ENCODE measurements around the gene SPTBN1.
A peak's percentile ranks its signal among the peaks of the same experiment; 100 is the strongest.

The SPTBN1 gene

GRCh38 chr2:54615832-54616534, 159.9 kb downstream of the SPTBN1 start:
- DNase-seq = no peak

DNA sequence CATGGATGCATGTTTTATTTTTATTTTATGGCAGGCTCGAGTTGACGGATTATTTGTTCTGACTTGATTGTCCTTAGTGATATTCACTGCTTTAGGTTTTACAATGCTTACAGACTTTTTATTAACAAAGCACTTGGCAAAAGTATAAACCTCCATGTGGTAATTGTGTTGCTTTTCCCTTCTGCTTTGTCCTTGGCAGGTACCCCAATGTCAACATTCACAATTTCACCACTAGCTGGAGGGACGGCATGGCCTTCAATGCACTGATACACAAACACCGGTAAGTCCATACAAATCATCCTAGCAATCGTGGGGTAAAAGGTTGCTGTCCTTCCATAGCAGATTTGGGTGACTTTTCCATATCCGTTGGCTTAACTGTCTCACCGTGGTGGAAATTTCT, 161.3 kb downstream of the SPTBN1 start:
- no peak for DNase-seq

DNA sequence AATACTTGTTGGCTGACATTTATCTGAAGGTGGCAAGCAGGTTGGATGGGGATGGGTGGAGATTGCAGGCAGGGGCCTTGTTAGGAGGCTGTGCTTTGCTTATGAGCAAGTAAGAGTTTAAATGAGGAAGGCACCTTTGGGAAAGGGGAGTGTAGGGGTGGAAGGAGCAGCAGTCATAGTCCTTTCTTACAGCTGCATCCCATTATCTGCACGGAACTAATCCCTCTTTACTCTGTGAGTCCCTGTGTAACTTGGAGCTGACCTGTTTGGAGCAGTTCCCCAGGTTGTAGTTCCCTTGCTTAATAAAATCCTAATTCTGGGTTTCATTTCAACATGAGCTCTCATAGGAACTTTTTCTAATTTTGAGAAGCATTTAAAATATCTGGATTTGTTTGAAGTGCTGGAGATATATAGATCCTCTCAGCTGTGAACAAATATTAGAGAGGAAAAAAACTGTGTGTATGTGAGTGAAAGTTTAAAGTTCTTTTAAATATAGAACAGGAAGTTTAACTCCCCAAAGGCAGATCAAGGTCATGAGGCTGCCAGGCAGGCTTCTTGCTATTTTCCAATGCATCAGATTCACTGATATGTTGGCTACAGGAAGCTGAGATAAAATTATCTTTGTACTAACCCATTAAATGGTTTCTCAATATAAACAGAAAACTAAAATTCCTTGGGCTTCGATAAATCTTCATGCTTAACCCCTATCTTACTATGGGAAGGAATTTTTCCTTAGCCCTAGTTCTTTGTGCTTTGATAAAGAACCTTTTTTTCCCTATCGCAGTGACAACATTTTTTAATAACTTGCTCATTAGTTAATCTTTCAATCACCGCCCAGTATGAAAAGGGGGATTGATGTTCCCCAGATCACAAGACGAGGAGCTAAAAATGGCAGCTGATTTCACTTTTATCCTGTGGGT, 162.8 kb downstream of the SPTBN1 start:
- DNase-seq = no peak

- no peak for DNase-seq
Observed at GRCh38 chr2:54619660-54620231, 163.6 kb downstream of the SPTBN1 start.

DNA sequence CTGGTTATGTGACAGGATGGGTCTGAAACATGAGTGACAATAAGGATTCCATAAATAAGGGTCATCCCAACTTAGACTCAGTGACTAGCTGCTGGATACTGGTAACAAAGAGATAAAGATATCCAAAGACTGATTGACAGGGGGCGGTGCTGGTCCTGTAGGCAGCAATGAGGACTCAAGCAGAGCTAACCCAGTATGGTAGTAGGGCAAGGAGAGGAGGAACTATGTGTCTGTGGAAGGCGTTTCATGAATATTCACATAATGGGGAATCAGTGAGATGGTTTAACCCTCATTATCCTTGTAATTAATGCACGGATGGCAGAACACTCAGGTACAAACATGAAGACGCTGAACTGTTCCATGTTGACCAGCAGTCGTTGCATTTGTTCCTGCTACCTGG, 164.8 kb downstream of the SPTBN1 start:
- no peak for DNase-seq

DNA sequence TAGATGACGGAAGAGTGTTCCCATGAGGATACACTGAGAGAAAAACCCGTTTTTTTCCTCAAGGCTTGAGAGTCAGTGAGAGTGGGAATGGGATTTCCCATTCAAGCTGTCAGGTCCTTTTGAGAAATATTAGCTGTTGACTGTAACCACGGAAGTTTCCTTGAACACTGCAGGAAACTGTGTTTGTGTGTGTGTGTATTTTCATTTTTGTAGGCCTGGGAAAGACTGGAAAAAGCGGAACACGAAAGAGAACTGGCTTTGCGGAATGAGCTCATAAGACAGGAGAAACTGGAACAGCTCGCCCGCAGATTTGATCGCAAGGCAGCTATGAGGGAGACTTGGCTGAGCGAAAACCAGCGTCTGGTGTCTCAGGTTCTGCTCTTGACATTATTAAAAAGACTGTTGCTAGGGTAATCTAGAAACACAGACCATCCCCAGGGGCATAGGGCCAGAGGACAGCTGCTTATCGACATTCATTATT, 168.5 kb downstream of the SPTBN1 start:
- DNase-seq = no peak

DNA sequence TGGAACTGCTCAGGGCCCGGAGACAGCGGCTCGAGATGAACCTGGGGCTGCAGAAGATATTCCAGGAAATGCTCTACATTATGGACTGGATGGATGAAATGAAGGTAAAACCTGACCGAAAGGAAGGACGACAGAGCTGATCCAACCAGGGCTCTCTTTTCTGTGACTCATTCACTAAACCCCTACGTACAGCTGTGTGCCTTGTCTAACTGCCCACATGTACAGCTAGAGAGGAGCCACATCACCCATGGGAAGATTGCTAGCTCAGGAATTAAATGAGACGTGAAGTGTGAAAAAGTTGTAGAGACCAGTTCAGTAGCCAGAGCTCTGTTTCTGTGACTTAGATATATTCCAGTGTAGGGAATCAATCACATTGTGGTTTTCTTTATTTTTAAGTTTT, 170.0 kb downstream of the SPTBN1 start:
- no peak for DNase-seq

- no peak for DNase-seq
Observed at GRCh38 chr2:54626884-54627283, 170.8 kb downstream of the SPTBN1 start.

GRCh38 chr2:54627973-54628372, 171.8 kb downstream of the SPTBN1 start:
- DNase-seq = no peak

DNA sequence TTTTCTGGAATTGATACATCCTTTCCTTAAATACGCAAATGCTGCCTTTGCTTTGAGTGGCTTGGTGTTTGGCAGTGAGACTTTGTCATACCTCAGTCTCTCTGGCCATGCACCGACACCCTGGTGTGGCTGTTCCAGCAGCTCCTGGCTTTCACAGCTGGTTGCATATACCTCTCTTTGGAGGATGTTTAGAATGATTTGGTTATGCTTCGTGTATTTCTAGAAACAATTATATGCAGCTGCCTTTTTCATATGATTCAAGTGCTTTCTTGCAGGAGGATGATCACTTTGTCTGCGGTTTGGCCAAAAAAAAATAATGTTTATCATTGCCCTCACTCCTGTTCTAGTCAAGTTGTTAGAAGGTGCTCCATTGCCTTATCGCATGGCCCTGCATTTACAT, 172.3 kb downstream of the SPTBN1 start:
- DNase-seq = no peak

- DNase-seq = no peak
Observed at GRCh38 chr2:54628957-54629356, 172.8 kb downstream of the SPTBN1 start.

GRCh38 chr2:54629390-54629789, 173.3 kb downstream of the SPTBN1 start:
- no peak for DNase-seq

- DNase-seq = no peak
Observed at GRCh38 chr2:54629914-54630857, 174.1 kb downstream of the SPTBN1 start.

- DNase-seq = no peak
Observed at GRCh38 chr2:54630858-54631497, 174.9 kb downstream of the SPTBN1 start.

- no peak for DNase-seq
Observed at GRCh38 chr2:54631755-54632154, 175.6 kb downstream of the SPTBN1 start.

DNA sequence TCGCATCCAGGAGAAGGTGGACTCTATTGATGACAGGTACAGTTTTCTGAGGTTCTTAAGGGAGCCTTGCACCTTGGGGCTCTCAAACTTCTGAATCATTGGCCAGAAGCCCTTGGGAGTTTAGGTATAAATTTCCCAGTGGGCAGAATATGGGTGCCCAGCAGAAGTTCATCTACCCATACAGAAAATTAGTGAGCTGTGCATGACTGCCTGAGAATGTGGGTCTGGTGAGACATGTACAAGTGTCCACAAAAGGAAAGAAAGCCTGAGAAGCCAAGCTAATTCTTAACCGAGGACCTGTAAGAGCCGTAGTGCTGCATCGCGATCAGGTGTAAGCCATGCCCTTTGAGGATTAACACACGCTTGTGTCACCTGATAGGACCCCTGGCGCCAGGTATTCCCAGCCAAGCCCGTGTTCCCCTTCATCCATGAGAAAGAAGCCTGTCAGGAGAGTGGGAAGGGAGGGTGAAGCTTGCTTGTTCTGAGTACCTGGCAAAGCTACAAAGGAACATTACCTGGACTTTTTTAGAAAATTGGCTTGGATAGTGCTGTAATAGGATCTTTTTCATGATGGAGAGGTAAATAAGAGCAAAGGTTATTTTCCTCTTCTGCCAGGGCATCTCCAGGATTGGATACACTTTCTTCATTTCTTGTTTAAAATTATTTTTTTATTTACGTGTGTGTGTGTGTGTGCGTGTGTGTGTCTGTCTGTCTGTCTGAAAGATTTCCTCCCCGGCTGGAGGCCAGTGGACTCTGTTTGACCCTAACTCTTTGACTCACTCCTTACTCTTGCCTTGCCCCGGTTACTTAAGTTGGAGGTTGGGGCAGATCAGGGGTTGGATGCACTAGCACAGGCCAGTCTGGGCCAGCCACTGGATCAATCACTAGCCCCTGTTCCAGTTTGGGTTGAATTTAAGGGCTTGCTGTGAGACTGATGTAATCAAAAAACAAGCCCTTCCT, 176.9 kb downstream of the SPTBN1 start:
- DNase-seq = peak; percentile 55

DNA sequence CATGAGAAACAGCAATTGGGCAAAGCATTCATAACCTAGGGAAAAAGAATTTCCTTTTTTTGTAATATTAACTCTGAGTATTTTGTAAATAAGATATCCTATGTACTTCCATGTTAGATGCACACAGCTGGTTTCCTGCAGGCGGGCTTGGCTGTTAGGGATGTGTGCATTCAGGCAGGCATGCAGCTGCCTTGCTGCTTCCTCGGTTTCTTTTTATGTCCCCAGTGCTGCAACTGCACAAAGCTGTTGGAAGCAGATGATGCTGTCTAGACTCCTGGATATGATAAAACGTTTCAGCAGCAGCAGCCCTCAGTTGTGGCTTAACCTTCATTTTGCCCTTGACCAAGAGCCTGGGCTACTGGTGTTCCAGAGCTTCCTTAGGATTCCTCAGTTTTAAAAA, 177.9 kb downstream of the SPTBN1 start:
- no peak for DNase-seq

- DNase-seq = peak; percentile 5
Observed at GRCh38 chr2:54634564-54635511, 178.7 kb downstream of the SPTBN1 start.

DNA sequence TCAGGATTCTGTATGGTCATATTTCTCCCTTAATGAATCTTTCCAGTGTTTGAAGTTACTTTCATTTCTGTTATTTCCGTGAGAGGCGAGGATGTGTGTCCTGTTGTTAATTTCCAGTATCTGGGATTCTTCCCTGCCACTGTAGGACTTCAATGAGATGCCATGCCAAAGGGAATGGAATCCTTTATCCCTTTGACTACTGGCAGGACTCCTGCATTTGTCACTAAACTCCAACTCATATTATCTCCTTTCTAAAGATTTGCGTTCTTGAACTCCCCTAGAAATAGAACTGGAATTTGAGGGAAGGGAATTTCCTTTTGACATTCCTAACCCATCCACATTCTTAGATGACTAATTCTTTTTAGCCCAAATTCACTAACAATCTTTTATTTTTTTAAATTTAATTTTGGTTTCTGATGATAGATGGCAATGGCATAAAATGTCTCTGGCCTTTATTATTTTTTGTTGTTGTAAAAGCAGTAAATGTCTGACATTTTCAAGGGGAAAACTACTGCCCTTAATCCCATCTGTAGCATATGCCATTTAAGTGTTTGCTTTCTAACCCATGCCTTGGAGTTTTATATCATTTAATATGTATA, 179.5 kb downstream of the SPTBN1 start:
- no peak for DNase-seq

Measured in HCEC 1CT (cell line).